Kidney epithelial cell (primary cell): Measurements from ENCODE around the gene ZNF101. TPM values are rescaled to one million over a fixed set of nuclear protein-coding genes. Genes with fewer than 3 reads are reported as not detected.

Experiments used
- DNase-seq: peaks from one replicate; pipeline ENCODE4 v3.0.0-alpha.2; 2010; ENCODE audit warnings: low read depth
- H3K27me3 ChIP-seq: 2 replicates; pipeline ENCODE4 v1.6.0; 2011; ENCODE audit warnings: low read length; ENCODE audit not compliant: control insufficient read depth, insufficient read depth
- H3K36me3 ChIP-seq: 2 replicates; pipeline ENCODE4 v1.5.1; 2011; ENCODE audit warnings: low read length; ENCODE audit not compliant: control insufficient read depth, insufficient read depth
- H3K4me3 ChIP-seq: 2 replicates; pipeline ENCODE4 v1.5.1; 2011; ENCODE audit warnings: low read depth, mild to moderate bottlenecking, control low read depth, low read length
- CTCF ChIP-seq: IDR thresholded peaks from 2 replicates; pipeline ENCODE4 v1.5.1; 2011; ENCODE audit warnings: mild to moderate bottlenecking, moderate library complexity, low read length, control low read depth, inconsistent platforms; ENCODE audit not compliant: insufficient read depth, poor library complexity, severe bottlenecking
- total RNA-seq: library from RNA; depleted of rRNA; stranded (reverse); fragments of >200 nt; gene quantifications from 2 replicates; pipeline ENCODE4 v1.2.3, GENCODE V29; 2015

ZNF101 gene
- total RNA-seq, 1 donor from 2014 or later = 5.3 TPM

DNA sequence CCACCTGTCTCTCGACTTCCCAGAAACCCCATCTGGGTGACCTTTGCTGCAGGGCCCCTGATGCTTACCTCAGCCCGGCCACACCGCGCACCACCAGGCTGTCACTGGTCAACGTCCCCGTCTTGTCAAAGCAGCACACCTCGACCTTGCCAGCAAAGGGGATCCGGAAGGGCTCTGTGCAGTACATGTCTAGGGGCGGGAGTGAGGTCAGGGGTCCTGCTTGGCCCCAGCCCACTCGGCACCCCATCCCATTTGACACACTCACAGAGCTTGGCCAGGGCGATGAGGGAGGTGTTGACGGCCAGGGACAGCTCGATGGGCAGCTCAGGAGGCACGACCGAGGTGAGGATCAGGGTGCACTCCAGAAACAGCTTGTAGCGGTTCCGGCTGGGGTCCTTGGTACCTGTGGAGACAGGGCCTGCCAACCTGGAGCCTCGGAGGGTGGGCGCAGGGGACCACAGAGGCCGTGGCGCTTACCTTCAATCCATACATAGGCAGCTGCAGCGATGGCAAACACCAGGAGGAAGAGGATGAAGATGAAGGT is 13.5 kb upstream of the ZNF101 start:
- TF ChIP-seq CTCF = no peak
- no peaks in the 10 kb centered on the region for H3K27me3 ChIP-seq
- no peak overlapping the region for H3K4me3 ChIP-seq
- H3K36me3 ChIP-seq = peaks cover 3% of the 10 kb centered on the region
- DNase-seq = no peak

DNA sequence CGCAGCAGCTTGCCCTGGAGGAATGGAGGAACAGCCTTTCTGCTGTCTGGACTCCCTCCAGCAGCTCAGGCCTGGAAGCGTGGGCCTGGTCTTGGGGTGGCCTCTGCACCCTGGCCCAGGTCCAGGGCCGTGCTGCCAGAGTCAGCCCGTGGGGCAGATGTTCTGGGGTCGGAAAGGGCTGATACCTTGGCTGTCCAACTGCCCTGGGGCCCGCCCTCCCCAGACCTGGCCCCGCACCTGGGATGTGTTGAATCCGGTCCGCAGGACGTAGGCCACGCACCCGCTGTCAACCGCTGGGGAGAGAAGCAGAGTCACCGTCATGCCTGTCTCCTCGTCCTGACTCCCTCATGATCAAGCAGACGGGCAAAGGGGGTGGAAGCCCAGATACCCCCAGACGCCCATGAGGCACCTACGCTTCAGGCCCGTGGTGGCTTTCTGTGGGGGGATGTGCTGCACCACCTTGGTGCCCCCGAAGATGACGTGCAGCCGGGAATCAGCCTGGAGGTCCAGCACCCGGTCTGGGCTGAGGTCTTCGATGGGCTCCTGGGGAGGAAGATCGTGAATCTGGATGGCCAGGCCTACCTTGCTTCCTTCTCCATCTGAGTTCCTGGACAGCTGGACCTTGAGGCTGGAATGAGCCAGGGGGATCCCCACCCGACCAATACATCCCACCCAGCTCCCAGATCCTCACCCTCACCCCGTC is 12.8 kb upstream of the ZNF101 start:
- Histone ChIP-seq H3K4me3 (no peak overlapping the region), H3K27me3 (no peaks in the 10 kb centered on the region), H3K36me3 (peaks cover 3% of the 10 kb centered on the region)
- TF ChIP-seq CTCF = no peak
- DNase-seq = no peak

DNA sequence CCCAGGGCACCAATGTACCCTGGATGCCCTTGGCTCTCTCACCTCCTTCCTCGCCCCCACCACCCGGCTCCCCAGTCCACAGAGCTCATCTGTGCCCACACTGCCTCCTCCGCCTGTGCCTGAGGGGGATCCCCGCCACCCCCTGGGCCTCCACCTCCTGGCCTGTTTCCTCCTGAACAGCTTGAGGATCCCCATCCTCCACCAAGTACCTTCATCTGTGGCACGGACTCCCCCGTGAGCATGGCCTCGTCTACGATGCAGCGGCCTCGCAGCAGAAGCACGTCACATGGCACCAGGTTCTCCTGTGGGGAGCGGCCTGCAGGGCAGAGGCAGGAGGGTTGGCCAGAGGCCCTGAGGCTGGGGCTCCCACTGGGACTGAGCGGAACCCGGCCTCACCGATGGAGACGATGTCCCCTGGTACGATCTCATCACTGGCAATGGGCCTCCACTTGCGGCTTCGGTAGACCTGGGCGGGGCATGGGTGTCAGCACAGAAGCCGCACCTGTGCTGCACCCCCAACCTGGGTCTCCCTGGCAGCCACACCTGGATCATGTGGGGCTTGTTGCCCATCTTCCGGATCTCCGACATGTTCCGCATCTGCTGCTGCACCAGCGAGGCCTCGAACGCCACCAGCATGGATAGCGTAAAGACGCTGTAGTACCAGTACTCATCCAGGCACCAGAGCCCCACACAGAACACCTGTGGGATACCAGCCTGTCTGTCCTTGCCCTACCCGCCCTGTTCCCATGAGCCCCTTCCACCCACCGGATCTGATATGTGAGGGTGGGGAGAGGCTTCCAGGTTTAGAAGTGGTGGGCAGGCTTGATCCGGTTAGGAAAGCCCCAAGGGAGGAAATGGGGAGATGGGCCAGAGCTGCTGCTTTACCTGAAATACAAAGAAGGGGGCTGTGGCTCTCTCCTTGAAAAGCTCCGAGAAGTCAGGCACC is 11.9 kb upstream of the ZNF101 start:
- Histone ChIP-seq H3K4me3 (no peak overlapping the region), H3K27me3 (no peaks in the 10 kb centered on the region), H3K36me3 (peaks cover 3% of the 10 kb centered on the region)
- DNase-seq = no peak
- TF ChIP-seq CTCF = no peak

GRCh38 chr19:19657397-19657783 is 11.2 kb upstream of the ZNF101 start:
- H3K27me3 ChIP-seq = no peaks in the 10 kb centered on the region
- TF ChIP-seq CTCF = no peak
- peaks cover 3% of the 10 kb centered on the region for H3K36me3 ChIP-seq
- no peak for DNase-seq
- H3K4me3 ChIP-seq = no peak overlapping the region

DNA sequence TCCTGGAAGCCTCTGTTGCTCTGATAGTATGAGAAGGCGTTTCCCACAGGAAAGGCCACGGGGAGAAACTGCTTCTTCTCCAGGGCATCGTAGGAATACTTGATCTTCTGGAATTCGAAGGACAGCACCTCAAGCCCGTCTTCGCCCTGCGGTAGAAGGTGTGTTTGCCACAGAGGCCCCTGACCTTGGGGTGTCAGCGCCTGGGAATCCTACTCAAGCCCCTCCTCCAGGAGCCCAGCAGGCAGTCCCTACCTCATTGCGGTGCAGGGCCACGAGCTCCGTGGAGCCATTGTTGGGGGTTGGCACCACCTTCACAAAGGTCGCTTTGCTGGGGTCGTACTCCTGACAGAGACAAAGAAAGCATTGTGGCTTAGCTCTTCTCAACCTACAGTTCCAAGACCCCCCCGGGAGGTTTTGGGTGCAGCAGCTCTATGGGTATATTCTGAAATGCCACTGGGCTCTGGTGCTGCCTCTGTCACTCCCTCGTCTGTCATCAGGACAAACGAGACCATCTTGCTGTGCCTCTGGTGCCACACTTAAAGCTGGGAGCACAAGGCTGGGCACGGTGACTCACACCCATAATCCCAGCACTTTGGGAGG is 8.9 kb upstream of the ZNF101 start:
- Histone ChIP-seq H3K27me3 (no peaks in the 10 kb centered on the region), H3K4me3 (no peak overlapping the region), H3K36me3 (no peaks in the 10 kb centered on the region)
- TF ChIP-seq CTCF = no peak
- DNase-seq = no peak
